22Rv1 (cell line): Measurements from ENCODE around the gene IBTK.

Experiments
- ZFX ChIP-seq: fragments of 450-650 bp; IDR thresholded peaks from 2 replicates; pipeline ENCODE4 v1.6.1; 2017; ENCODE audit warnings: antibody characterized with exemption, borderline replicate concordance
- TF ChIP-seq, protein P1 (sequence below): fragments of 450-650 bp; IDR thresholded peaks from 2 replicates; pipeline ENCODE4 v1.5.1; 2017; ENCODE audit warnings: mild to moderate bottlenecking

DNA sequence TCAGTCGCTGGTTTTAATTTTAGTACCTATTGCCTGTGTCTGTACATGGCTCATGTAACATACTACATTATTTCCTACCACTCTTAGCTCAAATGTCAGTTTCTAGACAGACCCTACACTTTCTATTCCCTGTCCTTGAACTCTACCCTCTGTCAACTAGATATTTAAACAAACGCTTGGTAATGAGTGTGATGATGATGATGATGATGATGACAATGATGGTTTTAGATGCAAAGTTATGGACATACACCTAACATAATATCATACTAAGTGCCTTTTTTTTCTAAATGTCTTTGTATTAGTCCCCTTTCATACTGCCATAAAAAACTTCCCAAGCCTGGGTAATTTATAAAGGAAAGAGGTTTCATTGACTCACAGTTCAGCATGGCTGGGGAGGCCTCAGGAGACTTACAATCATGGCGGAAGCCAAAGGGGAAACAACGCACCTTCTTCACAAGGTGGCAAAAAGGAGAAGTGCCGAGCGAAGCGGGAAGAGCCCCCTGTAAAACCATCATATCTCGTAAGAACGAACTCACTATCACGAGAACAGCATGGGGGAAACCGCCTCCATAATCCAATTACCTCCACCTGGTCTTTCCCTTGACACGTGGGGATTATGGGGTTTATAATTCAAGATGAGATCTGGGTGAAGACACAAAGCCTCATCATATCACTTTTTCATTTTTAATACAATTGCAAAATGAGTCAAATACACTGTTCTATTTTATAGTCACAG, 87.1 kb downstream of the IBTK start:
- TF ChIP-seq, protein P1, sequence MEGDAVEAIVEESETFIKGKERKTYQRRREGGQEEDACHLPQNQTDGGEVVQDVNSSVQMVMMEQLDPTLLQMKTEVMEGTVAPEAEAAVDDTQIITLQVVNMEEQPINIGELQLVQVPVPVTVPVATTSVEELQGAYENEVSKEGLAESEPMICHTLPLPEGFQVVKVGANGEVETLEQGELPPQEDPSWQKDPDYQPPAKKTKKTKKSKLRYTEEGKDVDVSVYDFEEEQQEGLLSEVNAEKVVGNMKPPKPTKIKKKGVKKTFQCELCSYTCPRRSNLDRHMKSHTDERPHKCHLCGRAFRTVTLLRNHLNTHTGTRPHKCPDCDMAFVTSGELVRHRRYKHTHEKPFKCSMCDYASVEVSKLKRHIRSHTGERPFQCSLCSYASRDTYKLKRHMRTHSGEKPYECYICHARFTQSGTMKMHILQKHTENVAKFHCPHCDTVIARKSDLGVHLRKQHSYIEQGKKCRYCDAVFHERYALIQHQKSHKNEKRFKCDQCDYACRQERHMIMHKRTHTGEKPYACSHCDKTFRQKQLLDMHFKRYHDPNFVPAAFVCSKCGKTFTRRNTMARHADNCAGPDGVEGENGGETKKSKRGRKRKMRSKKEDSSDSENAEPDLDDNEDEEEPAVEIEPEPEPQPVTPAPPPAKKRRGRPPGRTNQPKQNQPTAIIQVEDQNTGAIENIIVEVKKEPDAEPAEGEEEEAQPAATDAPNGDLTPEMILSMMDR, result no peak
- no peak for TF ChIP-seq ZFX
